ENCODE data around the gene SLC30A7. TPM values are rescaled to one million over a fixed set of nuclear protein-coding genes. Genes with fewer than 3 reads are reported as not detected.

The SLC30A7 gene, protein sequence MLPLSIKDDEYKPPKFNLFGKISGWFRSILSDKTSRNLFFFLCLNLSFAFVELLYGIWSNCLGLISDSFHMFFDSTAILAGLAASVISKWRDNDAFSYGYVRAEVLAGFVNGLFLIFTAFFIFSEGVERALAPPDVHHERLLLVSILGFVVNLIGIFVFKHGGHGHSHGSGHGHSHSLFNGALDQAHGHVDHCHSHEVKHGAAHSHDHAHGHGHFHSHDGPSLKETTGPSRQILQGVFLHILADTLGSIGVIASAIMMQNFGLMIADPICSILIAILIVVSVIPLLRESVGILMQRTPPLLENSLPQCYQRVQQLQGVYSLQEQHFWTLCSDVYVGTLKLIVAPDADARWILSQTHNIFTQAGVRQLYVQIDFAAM
- total RNA-seq = 10 to 100 TPM; 45.1 to 56.3 TPM

GRCh38 chr1:100895540-100896480 is at the start of gene SLC30A7:
TSS of gene SLC30A7 (plus strand) at chr1:100896090. CDS start at chr1:100896263, 173 bp downstream.

DNA sequence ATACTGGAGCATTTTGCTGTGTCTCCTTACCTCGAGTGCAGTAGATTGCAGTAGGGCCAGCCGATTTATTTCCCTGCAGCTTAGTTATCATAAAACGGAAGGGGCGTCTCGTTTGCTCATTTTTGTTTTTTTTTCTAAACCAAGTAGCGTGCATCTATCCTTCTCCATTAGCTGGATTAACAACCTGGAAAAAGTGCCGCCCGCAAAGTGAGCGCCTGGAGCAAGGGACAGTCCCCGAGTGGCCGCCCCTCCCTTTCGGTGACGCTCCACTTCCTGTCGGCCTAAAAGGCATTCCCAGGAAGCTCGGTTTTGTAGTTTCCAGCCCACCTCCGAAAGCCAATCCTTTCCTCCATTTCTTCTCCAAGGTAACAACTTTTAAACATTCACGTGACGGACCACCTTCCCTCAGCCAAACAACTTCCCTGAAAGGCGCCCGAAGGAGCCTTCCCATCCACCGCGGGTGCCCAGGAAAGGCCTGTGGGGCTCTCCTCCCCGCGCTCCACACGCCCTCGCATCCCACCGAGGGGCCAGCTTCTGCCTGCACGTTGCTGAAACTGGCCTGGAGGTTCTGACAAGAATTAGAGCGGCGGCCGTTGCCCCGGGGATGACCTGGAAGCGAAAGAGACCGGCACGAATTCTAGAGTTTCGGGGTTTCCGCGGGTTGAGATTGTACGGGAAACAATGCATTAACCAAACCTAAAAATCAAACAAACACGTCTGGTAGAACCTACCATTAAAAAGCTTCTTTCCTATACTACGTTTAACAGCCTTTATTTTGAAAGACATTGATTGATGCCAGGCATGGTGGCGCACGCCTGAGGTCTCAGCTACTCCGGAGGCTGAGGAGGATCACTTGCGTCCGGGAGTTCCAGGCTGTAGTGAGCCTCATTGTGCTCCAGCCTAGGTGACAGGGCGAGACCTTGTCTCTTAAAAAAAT is 1.0 kb upstream of the SLC30A7 start, which contains the start of gene EXTL2:
Gene EXTL2 (minus strand): TSS at position 240 of the 937 bp plus-strand sequence. CDS start 6,085 bp downstream, outside the sequence.

DNA sequence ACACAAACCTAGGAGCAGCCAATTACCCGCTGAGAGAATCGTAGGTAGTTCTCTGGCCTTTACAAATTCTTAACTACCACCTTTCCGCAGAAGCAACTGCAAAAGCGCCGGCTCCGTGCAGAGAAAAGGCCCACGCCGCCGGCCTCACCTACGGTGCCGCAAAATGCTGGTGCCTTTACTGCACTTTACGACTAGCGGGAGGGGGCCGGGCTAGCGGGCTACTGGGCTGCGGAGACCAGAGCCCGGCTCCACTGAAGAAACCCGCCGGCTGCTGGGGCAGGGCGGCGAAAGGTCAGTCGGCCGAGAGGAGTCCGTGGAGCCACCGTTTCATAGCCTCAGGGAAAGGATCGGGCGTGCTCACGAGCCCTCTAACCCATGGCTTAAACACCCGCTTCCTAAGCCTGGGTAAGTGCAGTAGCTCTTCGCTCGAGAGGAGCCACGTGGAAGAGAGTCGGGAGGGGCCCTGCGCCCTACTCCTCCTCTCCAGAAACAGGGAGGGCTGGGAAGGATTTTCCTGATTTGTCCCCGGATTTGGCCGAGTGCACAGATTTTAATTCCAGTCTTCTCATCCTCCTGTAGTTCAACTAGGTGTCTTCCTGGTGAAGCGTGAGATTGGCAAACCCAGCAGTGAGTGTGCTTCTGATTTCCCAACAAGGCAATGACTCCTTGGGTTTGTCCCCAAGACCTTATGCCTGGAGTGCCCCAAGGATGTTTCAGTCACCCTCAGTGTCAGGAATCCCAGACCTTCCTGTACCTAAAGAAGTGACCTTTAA is 130.0 kb downstream of the SLC30A7 start, which contains the start of gene DPH5:
Gene DPH5 (minus strand): TSS at position 128 of the 773 bp plus-strand sequence. CDS start 341 bp downstream, outside the sequence.

Other genes starting within 250 kb of the SLC30A7 start
- gene VCAM1, start 176.3 kb upstream of the SLC30A7 start, total RNA-seq = under 1 TPM; under 0.01 TPM
- gene EXTL2, start 1.2 kb upstream of the SLC30A7 start, total RNA-seq = 10 to 100 TPM; 25.1 to 33.3 TPM
- gene DPH5, start 129.7 kb downstream of the SLC30A7 start, total RNA-seq = 10 to 100 TPM; 26.8 to 28.0 TPM